Lower leg skin (tissue), 4 donors: ENCODE results near the gene VGLL1. TPM values are rescaled to one million over a fixed set of nuclear protein-coding genes. Genes with fewer than 3 reads are reported as not detected.
A peak's percentile ranks its signal among the peaks of the same experiment; 100 is the strongest.

Experiments used
- DNase-seq, 2 donors: peaks; one replicate each; pipeline ENCODE4 v3.0.0-alpha.2; 2019; ENCODE audit warnings: low spot score in 2 of 2
- H3K4me3 ChIP-seq: fragments of 200-600 bp; sonication (generic); 2 replicates; pipeline ENCODE4 v1.5.1; 2017; ENCODE audit warnings: mild to moderate bottlenecking, low read depth; ENCODE audit not compliant: poor library complexity, severe bottlenecking
- POLR2A ChIP-seq, 2 donors: fragments of 450-650 bp; IDR thresholded peaks; one replicate each; pipeline ENCODE4 v1.6.1; 2016 to 2017; ENCODE audit warnings: antibody characterized with exemption in 2 of 2, mild to moderate bottlenecking in 1 of 2, moderate library complexity in 1 of 2
- WGBS, 2 donors: methylation state at CpG; one replicate each; pipeline ENCODE4 v1.1.5; 2018; 5-methylcytosine and 5-hydroxymethylcytosine counted together
- intact Hi-C: fragments of 100-400 bp; cut with DNase I; formaldehyde crosslinking; loops from one replicate; pipeline ENCODE4 v1.15.0; 2023; ENCODE audit warnings: low total_unique reads
- total RNA-seq, 4 donors: library from RNA; depleted of rRNA; stranded (reverse); fragments of >200 nt; gene quantifications; one replicate each; pipeline ENCODE4 v1.1.0, GENCODE V29; 2016
- TF ChIP-seq, protein P1 (sequence below), 3 donors: fragments of 450-650 bp; IDR thresholded peaks; one replicate each; pipeline ENCODE4 v1.5.1; 2016; ENCODE audit warnings: antibody characterized with exemption in 3 of 3, mild to moderate bottlenecking in 3 of 3, moderate library complexity in 2 of 3

The VGLL1 gene
- total RNA-seq, 4 donors from 2014 or later, result 0.76 TPM; not detected in 3

DNA sequence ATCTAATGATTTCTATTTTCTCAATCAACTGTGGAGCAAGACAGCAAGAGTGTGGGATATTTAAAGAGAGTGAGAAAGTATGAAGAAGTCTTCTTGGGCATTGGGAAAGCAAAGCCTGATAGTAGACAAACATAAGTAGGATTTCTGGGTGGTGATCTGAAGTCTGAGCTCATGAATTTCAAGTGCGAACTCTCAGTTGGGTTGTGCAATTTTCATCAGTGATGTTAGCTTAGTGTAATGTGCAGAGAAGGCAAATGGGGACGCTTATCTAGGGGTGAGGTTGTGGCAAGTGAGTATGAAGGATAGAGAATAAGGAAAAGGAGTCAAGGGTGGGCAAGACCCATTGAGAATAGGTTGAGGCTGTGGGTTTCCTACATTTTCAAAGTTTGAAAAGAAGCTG is 23.7 kb downstream of the VGLL1 start:
- TF ChIP-seq POLR2A (IDR thresholded peaks at IDR 0.05), result no peak
- TF ChIP-seq, protein P1, sequence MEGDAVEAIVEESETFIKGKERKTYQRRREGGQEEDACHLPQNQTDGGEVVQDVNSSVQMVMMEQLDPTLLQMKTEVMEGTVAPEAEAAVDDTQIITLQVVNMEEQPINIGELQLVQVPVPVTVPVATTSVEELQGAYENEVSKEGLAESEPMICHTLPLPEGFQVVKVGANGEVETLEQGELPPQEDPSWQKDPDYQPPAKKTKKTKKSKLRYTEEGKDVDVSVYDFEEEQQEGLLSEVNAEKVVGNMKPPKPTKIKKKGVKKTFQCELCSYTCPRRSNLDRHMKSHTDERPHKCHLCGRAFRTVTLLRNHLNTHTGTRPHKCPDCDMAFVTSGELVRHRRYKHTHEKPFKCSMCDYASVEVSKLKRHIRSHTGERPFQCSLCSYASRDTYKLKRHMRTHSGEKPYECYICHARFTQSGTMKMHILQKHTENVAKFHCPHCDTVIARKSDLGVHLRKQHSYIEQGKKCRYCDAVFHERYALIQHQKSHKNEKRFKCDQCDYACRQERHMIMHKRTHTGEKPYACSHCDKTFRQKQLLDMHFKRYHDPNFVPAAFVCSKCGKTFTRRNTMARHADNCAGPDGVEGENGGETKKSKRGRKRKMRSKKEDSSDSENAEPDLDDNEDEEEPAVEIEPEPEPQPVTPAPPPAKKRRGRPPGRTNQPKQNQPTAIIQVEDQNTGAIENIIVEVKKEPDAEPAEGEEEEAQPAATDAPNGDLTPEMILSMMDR (IDR thresholded peaks at IDR 0.05), result no peak
- WGBS, 2 donors, result 60 to 97% methylated on average over 2 of the region's 2 CpGs
- intact Hi-C loops, result no loop called here
- H3K4me3 ChIP-seq, result no peak overlapping the region
- no peak for DNase-seq

DNA sequence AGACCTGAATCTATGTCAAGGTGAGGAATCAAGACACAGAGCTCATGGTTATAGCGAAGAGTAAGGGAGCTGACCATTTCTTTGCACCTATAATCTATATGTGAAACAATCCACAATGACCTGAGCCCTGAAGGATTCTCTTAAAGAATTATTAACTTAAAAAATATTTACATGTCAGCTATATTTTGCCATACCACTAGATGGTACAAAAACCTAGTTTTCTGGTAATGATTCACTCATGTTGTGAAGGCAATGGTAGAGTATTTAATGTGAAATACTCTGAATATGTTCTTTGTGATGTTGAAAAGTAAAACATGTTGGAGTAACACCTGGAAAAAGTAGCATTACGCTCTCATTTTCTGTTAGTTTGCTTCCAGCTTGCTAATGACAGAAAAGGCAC is 40.0 kb downstream of the VGLL1 start:
- 60 to 91% methylated on average over 2 of the region's 2 CpGs for WGBS, 2 donors
- intact Hi-C loops, result no loop called here
- no peak overlapping the region for H3K4me3 ChIP-seq
- no peak for TF ChIP-seq POLR2A (IDR thresholded peaks at IDR 0.05)
- TF ChIP-seq, protein P1 (IDR thresholded peaks at IDR 0.05), result no peak
- DNase-seq, result no peak

DNA sequence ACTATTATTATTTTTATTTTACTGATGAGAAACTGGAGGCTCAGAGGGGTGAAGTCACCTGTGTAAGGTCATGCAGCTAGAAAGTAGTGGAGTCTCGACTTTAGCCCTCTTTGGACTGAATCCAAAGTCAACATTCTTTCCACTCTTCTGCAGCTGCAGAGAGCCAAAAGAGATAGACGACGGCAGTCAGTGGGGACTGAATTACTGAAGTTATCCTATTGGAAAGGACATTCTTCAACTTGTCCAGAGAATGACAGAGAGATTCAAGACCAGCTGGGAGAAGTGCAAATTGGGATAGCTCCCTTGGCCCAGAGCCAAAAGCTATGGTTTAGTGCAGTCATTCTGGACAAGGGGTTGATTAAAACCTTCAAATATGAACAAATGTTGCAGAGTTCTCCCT is 42.5 kb downstream of the VGLL1 start:
- whole genome bisulfite sequencing, 2 donors, result 15 to 25% methylated on average over 3 of the region's 3 CpGs
- TF ChIP-seq, protein P1 (IDR thresholded peaks at IDR 0.05), result no peak
- no peak for TF ChIP-seq POLR2A (IDR thresholded peaks at IDR 0.05)
- intact Hi-C loops, result no loop called here
- no peak overlapping the region for H3K4me3 ChIP-seq
- DNase-seq, result no peak

DNA sequence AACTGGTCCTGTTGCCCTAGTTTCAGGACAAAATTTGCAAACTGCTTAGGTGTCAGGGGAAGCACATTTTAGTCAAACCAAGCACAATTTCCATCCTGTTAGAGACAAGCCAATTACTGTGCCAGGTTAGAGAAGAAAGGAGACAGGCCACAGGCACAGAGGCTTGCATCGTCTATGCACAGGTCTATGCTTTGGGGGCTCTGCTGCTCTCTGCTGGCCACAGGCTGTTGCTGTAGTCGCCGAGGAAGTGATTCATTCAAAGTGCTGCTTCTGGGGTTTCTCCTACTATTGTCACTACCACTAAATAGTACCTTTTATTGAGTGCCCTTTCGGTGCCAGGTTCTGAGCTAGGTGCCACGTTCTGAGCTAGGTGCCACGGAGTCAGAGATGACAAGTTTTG is 45.5 kb downstream of the VGLL1 start:
- H3K4me3 ChIP-seq, result no peak overlapping the region
- intact Hi-C loops, result no loop called here
- WGBS, 2 donors, result 8 to 10% methylated on average over 6 of the region's 6 CpGs
- TF ChIP-seq, protein P1 (IDR thresholded peaks at IDR 0.05), result no peak
- TF ChIP-seq POLR2A (IDR thresholded peaks at IDR 0.05), result no peak
- peak in 1 of 2 donors; percentile 15 for DNase-seq

DNA sequence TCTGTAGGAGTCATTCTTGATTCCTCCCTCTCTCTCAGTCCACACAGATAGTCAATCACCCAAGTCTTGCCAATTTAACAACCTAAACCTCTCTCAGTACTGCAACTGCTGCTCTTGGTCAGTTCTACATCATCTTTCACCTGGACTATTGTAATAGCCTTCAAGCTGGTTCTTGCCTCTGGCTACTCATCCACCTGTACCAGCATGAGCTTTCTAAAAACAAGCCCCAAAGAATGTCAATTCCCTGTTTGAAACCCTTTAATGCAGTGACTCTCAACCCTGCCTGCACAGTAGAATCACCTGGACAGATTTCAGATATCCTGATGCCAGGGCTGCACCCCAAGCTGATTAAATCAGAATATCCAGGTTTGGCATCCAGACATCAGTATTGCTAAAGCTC is 48.3 kb downstream of the VGLL1 start:
- no peak for DNase-seq
- intact Hi-C loops, result no loop called here
- TF ChIP-seq, protein P1 (IDR thresholded peaks at IDR 0.05), result no peak
- no peak for TF ChIP-seq POLR2A (IDR thresholded peaks at IDR 0.05)
- H3K4me3 ChIP-seq, result no peak overlapping the region

DNA sequence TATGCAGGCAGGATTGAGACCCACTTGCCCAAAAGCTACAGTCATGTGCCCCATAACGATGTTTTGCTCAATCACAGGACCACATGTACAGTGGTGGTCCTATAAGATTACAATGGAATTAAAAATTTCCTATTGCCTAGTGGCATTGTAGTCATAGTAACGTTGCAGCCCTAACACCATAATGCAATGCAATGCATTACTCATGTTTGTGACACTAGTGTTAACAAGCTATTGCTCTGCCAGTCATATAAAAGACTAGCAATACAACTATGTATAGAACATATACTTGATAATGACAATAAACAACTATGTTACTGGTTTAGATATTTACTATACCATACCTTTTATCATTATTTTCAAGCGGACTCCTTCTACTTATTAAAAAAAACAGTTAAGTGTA is 50.6 kb downstream of the VGLL1 start:
- no peak for DNase-seq
- intact Hi-C loops, result no loop called here
- TF ChIP-seq, protein P1 (IDR thresholded peaks at IDR 0.05), result no peak
- TF ChIP-seq POLR2A (IDR thresholded peaks at IDR 0.05), result no peak
- WGBS, 2 donors, result 54 to 62% methylated on average over 3 of the region's 3 CpGs
- H3K4me3 ChIP-seq, result no peak overlapping the region
